HG03139 (cell line): ENCODE measurements around the gene RELB.
"Not testable (repeated sequence)": the region's sequence is repeated elsewhere in the genome, so short reads cannot be mapped to it uniquely, and the experiment has no call there.

Experiments used
- ATAC-seq: cut with Tn5 transposase; IDR thresholded peaks from one replicate; pipeline ENCODE4 v1.9.1; 2021; ENCODE audit not compliant: unreplicated experiment

The RELB gene

GRCh38 chr19:44986389-44986788, 14.9 kb upstream of the RELB start:
- no peak for ATAC-seq

GRCh38 chr19:44987148-44987675, 14.1 kb upstream of the RELB start:
- ATAC-seq: no peak

DNA sequence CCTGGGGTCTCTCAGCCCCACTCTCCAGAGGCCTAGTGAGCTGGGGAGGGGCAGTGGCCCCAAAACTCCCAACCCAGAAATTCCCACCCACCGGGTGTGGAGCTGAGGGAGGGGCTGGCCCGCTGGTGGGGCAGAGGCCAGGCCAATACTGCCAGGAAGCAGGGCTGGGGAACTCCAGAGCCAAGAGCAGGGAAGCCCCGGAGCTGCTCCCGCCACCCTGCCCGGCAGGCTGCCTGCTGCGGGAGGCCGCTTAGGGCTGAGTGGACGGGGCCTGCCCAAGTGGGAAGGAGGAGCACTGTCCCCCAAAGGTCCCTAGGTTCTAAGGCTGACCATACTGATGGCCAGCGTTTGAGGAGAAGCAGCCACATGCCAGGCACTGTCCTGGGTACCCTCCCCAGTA, 13.0 kb upstream of the RELB start:
- no peak for ATAC-seq

- no peak for ATAC-seq
Measured at GRCh38 chr19:44988896-44989556, 12.2 kb upstream of the RELB start.

DNA sequence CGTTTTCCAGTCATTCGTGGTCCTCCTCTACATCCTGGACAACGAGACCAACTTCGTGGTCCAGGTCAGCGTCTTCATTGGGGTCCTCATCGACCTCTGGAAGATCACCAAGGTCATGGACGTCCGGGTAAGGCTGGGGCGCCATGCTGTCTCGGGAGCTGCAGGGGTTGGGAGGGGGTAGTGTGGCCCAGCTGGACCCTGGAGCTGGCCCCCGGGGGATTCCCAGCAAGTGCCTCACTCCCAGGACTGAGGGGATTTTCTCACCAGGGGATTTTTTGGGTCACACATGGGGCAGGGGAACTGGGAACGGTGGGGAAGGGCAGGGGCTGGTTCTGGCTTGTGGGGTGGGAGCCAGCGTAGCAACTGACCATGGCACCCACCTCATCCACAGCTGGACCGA, 10.8 kb upstream of the RELB start:
- no peak for ATAC-seq

DNA sequence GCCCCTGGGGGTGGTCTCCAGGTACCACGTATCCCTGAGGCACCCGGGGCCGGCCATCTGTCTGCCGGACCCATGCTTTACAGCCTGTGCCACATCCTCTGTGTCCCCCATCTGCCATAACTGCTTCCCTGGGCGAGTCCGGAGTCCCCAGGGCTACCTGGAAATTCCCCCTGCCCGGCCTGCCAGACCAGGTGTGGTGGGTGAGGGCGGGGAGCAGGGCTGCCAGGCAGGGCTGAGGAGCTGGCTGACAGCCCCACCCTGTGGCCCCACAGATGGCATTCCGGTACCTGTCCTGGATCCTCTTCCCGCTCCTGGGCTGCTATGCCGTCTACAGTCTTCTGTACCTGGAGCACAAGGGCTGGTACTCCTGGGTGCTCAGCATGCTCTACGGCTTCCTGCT, 10.3 kb upstream of the RELB start:
- ATAC-seq: no peak

DNA sequence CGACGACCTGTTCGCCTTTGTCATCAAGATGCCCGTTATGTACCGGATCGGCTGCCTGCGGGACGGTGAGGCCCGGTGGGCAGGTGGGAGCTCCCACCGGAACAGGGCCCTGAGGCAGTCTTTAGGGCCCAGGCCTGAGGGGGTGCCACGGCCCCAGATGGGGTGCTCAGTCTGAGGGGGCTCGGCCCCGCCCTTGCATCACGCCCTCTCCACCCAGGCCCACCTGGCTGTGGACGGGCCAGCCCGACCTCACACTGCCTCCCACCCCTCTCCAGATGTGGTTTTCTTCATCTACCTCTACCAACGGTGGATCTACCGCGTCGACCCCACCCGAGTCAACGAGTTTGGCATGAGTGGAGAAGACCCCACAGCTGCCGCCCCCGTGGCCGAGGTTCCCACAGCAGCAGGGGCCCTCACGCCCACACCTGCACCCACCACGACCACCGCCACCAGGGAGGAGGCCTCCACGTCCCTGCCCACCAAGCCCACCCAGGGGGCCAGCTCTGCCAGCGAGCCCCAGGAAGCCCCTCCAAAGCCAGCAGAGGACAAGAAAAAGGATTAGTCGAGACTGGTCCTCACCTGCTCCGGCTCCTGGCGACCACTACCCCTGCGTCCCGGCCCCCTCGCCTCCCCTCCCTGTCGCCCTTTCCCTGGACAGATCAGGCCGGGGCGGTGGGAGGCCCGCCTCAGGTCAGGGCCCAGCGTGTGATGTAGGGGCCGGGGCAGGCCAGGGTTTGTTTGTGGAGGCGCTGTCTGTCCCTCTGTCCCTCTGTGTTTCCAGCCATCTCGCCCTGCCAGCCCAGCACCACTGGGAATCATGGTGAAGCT, 8.7 kb upstream of the RELB start:
- ATAC-seq: no peak

GRCh38 chr19:44993526-44993925, 7.7 kb upstream of the RELB start:
- ATAC-seq: no peak

DNA sequence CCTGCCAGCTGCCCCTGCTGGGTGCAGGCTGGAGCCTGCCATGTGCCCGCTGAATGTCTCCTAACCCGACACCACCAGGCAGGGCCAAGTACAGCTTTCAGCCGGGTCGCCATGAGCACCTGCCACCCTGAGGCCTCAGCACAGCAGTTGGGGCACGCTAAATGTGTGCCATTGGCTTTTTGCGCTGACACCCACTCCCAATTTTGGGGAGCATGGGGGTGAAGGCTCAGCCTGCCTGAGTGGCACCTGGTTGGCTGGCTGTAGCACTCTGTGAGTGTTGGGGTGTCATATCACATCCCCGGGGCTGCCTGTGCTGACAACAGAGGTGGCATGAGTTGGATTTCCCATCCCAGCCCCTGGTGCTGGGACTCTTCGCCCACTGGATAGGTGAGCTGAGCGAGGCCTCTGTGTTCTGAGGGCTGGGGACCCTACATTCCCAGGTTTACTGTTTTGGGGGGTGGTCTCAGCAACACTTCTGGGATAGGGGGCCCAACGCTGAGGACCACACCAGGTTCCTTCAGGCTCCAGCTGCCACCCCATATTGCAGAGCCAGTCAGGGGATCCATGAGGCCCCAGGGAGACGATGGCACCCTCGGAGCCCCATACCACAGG, 7.2 kb upstream of the RELB start:
- no peak for ATAC-seq

DNA sequence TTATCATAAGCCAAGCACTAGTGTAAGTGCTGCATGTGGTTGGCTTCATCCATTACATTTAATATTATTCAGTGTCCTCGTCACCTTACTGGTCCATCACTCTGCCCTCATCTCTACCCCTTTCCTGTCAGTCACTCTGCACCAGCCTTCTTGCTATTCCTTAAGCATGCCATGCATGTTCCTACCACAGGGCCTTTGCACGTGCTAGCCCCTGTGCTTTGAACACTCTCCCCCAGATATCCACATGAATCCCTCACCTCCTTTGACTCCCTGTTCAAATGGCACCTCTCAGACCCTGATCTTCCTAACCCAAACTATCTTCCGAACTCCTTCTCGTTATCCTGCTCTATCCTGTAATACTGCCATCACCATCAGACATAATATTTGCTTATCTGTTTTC, 3.2 kb upstream of the RELB start:
- ATAC-seq: no peak

GRCh38 chr19:44999131-44999925, 1.9 kb upstream of the RELB start:
- not testable (repeated sequence) for ATAC-seq

GRCh38 chr19:45000665-45001064, 599 bp upstream of the RELB start:
- not testable (repeated sequence) for ATAC-seq

- no peak for ATAC-seq
Measured at GRCh38 chr19:45003485-45003884, 2.2 kb downstream of the RELB start.

GRCh38 chr19:45005787-45006186, 4.5 kb downstream of the RELB start:
- no peak for ATAC-seq

GRCh38 chr19:45008552-45008951, 7.3 kb downstream of the RELB start:
- no peak for ATAC-seq

GRCh38 chr19:45009625-45010255, 8.5 kb downstream of the RELB start:
- no peak for ATAC-seq

DNA sequence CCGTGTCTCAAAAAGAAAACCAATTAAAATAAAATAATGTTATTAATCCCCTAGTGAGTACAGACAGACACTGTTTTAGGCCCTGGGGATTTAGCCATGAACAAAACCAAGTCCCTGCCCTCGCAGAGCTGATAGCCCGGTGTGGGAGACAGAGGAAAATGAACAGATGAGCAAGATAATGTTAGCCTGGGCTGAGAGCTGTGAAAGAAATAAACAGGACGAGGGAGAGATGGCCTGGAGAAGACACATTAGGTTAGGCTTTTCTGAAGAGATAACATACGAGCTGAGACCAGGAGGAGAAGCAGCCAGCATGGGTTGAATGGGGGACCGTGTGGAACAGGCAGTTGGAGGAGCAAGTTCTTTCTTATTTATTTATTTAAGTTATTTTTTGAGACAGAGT, 9.0 kb downstream of the RELB start:
- no peak for ATAC-seq

GRCh38 chr19:45011959-45012358, 10.7 kb downstream of the RELB start:
- ATAC-seq: no peak

DNA sequence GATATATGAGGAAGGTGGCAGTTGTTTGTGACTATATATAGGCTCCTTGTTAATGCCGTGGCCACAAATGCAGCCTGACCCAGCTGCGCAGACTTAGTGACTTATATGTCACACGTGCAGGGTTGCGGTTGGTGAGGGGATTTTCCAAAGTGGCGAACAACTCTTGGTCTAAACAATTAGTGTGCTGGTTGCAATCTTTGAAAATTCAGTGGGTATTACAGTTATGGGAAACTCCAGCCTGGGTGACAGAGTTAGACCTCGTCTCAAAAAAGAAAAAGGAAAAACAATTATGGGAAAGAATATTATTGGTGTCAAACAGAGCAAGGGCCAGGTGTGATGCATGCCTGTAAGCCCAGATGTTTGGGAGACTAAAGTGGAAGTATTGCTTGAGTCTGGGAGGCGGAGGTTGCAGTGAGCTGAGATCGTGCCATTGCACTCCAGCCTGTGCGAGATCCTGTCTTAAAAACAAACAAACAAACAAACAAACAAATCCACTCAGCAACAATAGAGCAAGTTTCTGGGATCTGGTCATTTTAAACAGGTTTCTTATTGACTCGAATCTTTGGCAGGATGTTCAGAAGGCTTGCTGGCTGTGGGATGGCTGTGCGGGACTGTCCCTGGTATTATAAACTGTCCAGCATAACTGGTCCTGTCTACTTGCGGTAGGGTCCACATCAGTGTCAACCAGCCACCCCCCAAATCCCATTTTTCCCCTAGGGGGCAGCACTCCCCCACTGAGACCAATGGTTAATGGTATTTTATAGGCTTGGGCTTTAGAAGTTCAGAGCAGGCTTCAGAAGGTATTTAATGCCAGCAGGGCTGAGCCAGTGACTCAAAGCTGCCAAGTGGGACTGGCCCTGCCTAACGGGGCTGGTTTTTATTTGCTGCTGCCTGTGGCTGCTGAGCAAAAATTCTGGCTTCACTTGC, 15.4 kb downstream of the RELB start:
- no peak for ATAC-seq

DNA sequence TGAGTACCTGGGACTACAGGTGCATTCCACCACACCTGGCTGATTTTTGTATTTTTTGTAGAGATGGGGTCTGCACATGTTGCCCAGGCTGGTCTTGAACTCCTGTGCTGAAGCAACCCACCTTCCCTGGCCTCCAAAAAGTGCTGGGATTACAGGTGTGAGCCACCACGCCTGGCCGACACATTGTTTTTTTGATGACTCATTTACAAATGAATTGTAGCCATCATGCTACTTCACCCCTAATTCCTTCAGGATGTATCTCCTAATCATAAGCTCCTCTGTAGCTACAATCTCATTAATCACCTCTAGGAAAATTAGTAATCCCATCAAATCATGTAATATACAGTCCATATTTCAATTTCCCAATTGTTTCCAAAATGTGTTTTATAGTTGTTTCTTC, 17.9 kb downstream of the RELB start:
- ATAC-seq: no peak
